SW 1271 (cell line): ENCODE data around the gene ZRANB3.
"Not testable (repeated sequence)": the region's sequence is repeated elsewhere in the genome, so short reads cannot be mapped to it uniquely, and the experiment has no call there.

Source experiments
- DNase-seq, 2 experiments: peaks; one replicate each; lab custom pipeline; 2025; lab: John Stamatoyannopoulos, UW

The ZRANB3 gene

GRCh38 chr2:135485441-135485840, 45.6 kb downstream of the ZRANB3 start:
- no peak for DNase-seq

GRCh38 chr2:135475128-135475527, 55.9 kb downstream of the ZRANB3 start:
- no peak for DNase-seq

DNA sequence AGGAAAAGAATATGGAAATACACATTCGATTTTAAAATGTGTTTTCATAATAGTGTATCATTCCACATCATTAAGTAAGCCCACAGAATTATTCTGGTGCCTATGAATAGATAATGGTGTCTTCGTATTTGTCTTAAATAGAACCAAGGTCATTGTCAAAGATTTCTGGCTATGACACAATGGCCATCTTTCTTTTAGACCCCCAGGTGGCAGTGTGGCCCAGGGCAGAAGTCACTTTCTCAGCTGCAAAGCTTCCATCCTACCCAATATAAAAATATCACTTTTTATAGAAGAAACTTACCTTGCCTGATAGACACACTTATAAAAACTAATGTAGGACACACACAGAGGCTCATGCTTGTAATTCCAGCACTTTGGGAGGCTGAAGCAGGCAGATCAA, 57.5 kb downstream of the ZRANB3 start:
- DNase-seq = peak in 1 of 2 experiments; percentile 9

DNA sequence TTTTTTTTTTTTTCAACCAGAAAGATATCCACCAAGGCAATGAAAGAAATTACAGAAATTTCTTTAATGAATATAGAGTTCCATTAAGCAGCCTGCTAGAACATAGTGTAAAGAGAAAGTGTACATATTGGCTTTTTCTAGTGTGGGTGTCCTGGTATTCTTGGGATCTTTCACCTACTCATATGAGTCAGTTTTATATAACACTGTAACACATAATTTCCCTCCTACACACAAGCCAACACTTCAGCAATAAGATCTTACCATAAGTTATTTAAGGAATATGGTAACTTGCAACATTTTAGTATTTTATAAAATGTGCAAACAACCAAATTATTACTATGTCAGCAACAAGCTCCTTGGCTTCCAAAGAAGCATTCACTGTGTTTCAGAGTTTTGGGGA, 59.9 kb downstream of the ZRANB3 start:
- DNase-seq = no peak

DNA sequence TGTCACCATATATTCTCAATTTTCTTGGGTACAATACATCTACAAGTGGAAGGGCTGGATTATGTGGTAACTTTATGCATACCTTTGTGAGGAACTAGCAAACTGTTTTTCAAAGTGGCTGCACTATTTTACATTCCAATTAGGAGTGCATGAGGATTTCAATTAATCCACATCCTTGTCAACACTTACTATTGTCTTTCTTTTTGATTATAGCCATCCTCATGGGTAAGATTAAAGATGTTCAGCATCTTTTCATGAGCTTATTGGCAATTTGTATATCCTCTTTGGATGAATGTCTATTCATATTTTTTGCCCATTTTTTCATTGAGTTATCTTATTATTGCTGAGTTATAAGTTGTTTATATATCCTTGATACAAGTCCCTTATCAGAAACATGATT, 73.7 kb downstream of the ZRANB3 start:
- no peak for DNase-seq

- no peak for DNase-seq
Measured at GRCh38 chr2:135456835-135457234, 74.2 kb downstream of the ZRANB3 start.

DNA sequence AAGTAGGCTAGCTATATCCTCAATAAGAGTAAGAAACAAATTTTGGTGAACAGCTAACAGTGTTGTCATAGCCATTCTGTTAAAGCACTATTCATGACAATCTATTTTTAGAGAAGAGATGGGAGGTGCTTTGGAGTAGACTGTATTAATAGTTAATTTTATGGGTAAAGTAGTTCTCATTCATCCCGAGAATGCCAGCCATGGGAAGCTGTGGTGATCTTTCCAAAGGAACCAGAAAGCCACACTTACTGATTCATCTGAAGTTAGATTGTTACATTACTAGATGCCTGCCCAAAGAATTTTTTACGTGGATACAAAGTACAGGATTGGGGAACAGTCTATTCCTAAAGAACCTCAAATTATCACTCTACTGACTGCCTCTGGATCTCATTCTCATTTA, 74.6 kb downstream of the ZRANB3 start:
- no peak for DNase-seq

GRCh38 chr2:135454608-135455007, 76.4 kb downstream of the ZRANB3 start:
- no peak for DNase-seq

DNA sequence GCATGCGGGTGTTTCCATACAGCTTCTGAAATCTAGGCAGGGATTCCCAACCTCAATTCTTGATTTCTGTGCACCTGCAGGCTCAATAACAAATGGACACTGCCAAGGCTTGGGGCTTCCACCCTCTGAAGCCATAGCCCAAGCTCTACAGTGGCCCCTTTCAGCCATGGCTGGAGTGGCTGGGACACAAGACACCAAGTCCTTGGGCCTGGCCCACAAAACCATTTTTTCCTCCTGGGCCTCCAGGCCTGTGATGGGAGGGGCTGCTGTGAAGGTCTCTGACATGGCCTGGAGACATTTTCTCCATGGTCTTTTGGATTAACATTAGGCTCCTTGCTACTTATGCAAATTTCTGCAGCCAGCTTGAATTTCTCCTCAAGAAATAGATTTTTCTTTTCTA, 78.0 kb downstream of the ZRANB3 start:
- DNase-seq = not testable (repeated sequence)

DNA sequence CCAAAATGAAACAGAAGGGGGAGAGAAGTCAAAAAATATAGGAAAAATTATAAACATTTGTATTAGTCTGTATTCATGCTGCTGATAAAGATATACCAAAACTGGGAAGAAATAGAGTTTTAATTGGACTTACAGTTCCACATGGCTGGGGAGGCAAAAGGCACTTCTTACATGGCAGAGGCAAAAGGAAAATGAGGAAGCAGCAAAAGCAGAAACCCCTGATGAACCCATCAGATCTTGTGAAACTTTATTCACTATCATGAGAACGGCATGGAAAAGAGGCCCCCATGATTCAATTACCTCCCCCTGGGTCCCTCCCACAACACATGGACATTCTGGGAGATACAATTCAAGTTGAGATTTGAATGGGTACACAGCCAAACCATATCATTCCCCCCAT, 79.1 kb downstream of the ZRANB3 start:
- DNase-seq = no peak

GRCh38 chr2:135443013-135443412, 88.0 kb downstream of the ZRANB3 start:
- not testable (repeated sequence) for DNase-seq

GRCh38 chr2:135435155-135435554, 95.9 kb downstream of the ZRANB3 start:
- DNase-seq = not testable (repeated sequence)

- DNase-seq = no peak
Measured at GRCh38 chr2:135424849-135425248, 106.2 kb downstream of the ZRANB3 start.

- DNase-seq = no peak
Measured at GRCh38 chr2:135422898-135423297, 108.1 kb downstream of the ZRANB3 start.

DNA sequence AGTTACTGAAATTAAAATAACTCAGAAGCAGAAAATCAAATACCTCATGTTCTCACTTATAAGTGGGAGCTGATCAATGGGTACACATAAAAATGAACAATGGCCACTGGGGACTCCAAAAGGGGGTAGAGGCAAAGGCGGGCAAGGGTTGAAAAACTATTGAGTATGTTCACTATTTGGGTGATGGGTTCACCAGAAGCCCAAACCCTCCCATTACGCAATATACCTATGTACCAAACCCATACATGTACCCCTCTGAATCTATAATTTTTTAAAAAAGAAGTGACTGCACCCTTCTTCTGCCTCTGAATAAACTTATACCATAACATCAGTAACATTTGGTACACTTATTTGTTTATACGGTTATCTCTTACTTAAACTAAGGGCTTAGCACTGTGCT, 119.4 kb downstream of the ZRANB3 start:
- DNase-seq = no peak

DNA sequence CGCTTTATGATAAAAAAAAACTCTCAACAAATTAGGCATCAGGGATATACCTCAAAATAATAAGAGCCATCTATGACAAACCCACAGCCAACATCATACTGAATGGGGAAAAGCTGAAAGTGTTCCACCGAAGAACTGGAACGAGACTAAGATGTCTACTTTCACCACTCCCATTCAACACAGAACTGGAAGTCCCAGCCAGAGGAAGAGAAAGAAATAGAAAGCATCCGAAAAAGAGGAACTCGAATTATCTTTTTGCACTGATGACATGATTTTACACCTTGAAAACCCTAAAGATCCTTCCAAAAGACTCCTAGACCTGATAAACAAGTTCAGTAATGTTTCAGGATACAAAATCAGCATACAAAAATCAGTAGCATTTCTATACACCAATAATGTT, 121.6 kb downstream of the ZRANB3 start:
- no peak for DNase-seq

GRCh38 chr2:135396259-135396658, 134.8 kb downstream of the ZRANB3 start:
- not testable (repeated sequence) for DNase-seq

GRCh38 chr2:135386993-135387392, 144.0 kb downstream of the ZRANB3 start:
- no peak for DNase-seq

- no peak for DNase-seq
Measured at GRCh38 chr2:135378591-135378990, 152.4 kb downstream of the ZRANB3 start.

DNA sequence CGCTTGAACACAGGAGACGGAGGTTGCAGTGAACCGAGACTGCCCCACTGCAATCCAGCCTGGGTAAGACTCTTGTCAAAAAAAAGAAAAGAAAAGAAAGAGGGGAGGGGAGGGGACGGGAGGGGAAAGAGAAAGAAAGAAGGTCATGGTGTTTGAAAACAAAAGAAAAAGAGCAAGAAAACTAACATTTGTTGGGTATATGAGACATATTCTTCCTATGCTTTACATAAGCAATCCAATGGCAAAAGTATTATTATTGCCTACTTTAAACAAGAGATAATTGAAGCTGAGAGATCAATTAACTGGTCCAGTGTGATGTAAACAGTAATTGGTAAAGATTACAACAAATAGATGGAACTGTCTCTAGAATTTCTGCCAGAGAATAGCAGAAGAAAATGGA, 157.3 kb downstream of the ZRANB3 start:
- DNase-seq = no peak

GRCh38 chr2:135349941-135350340, 181.1 kb downstream of the ZRANB3 start:
- no peak for DNase-seq

DNA sequence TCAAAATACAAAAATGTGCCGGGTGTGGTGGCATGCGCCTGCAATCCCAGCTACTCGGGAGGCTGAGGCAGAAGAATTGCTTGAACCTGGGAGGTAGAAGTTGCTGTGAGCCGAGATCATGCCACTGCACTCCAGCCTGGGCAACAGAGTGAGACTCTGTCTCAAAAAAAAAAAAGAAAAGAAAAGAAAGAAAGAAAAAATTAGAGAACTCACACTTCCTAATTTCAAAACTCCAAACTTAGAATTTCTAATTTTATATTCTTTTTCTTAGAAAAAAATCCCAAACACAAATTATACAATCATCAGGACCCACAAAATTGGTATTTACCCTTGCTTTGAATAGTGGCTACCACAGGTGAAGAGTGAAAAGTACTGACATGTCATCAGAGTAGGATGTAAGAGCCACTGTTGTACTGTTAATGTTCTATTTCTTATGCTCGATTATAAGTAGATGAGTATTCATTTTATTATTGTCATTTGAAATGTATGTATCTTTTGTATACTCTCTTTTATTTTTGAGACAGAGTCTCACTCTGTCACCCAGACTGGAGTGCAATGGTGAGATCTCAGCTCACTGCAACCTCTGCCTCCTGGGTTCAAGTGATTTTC, 182.8 kb downstream of the ZRANB3 start:
- not testable (repeated sequence) for DNase-seq

DNA sequence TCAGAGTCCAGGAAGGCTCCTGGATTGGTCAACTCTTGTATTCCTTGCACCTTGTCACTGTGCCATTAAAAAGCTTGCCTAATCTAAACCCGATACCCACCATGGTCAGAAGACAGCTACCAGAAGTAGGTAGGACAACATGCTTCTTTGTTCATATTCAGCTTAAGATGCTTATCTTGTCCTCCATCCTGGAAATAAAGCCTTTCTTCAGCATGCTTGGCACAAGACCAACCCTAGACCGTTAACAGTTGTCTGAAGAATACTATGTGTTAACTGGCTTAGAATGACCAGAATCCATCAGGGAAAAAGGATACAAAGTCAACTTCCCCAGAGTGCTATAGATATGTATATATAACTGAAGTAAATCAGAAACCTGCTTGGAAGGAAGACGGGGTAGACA, 193.9 kb downstream of the ZRANB3 start:
- no peak for DNase-seq

GRCh38 chr2:135335256-135335655, 195.8 kb downstream of the ZRANB3 start:
- DNase-seq = no peak

DNA sequence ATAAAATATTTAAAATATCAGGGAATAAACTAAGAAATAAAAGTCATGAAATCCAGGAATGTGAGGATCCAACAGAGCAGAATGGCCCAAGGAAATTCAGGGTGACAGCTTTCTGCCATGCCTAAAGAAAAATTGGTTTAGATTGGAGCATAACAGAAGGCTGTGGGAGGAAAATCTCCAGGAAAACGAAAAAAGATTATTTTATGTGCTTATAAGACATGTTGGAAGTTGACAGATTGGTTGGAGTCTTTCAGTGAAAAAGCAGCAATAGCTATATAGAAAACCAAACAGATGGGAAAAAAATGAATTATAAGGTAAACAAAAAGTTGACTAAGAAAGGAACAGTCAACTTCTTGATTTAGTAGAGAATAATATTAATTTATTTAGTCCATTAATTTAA, 203.9 kb downstream of the ZRANB3 start:
- no peak for DNase-seq
